ENCODE results near the gene FOXP2.

FOXP2 gene

GRCh38 chr7:114428211-114428610 is 13.6 kb downstream of the FOXP2 start:
- ATAC-seq, result no peak
- TF ChIP-seq ESRRG (CRISPR knock-in tag; IDR thresholded peaks at IDR 0.05) (no peak), ZNF8 (CRISPR knock-in tag; IDR thresholded peaks at IDR 0.05) (no peak), RARB (CRISPR knock-in tag; IDR thresholded peaks at IDR 0.05) (no peak), CSRNP3 (CRISPR knock-in tag; IDR thresholded peaks at IDR 0.05) (no peak), POU6F1 (CRISPR knock-in tag; IDR thresholded peaks at IDR 0.05; ENCODE audit: borderline replicate concordance, low read depth) (no peak), TCF4 (CRISPR knock-in tag; IDR thresholded peaks at IDR 0.05; ENCODE audit: borderline replicate concordance) (no peak), TOX (CRISPR knock-in tag; IDR thresholded peaks at IDR 0.05; ENCODE audit: borderline replicate concordance) (no peak), ARNTL (CRISPR knock-in tag; IDR thresholded peaks at IDR 0.05; ENCODE audit: borderline replicate concordance, low read depth) (no peak), ZC3H10 (CRISPR knock-in tag; IDR thresholded peaks at IDR 0.05) (no peak), ISL1 (CRISPR knock-in tag; IDR thresholded peaks at IDR 0.05) (no peak), ZNF565 (CRISPR knock-in tag; conservative IDR thresholded peaks at IDR 0.05; ENCODE audit: low read depth) (no peak)

- no peak for ATAC-seq
- no peak for TF ChIP-seq OSR1 (CRISPR knock-in tag; IDR thresholded peaks at IDR 0.05)
- TF ChIP-seq CSDC2 (CRISPR knock-in tag; IDR thresholded peaks at IDR 0.05), result no peak
- TF ChIP-seq ZC3H10 (CRISPR knock-in tag; IDR thresholded peaks at IDR 0.05), result no peak
- no peak for TF ChIP-seq ZFP30 (CRISPR knock-in tag; IDR thresholded peaks at IDR 0.05)
- no peak for TF ChIP-seq ZFP3 (CRISPR knock-in tag; IDR thresholded peaks at IDR 0.05)
- no peak for TF ChIP-seq BACH2 (CRISPR knock-in tag; IDR thresholded peaks at IDR 0.05; ENCODE audit: borderline replicate concordance)
- TF ChIP-seq PATZ1 (CRISPR knock-in tag; IDR thresholded peaks at IDR 0.05; ENCODE audit: borderline replicate concordance), result no peak
- no peak for TF ChIP-seq TCF4 (CRISPR knock-in tag; IDR thresholded peaks at IDR 0.05; ENCODE audit: borderline replicate concordance)
- no peak for TF ChIP-seq ZNF8 (CRISPR knock-in tag; IDR thresholded peaks at IDR 0.05)
- TF ChIP-seq CSRNP3 (CRISPR knock-in tag; IDR thresholded peaks at IDR 0.05), result no peak
- TF ChIP-seq CREB5 (CRISPR knock-in tag; IDR thresholded peaks at IDR 0.05; ENCODE audit: low read depth), result no peak
- no peak for TF ChIP-seq ZNF70 (CRISPR knock-in tag; IDR thresholded peaks at IDR 0.05)
- no peak for TF ChIP-seq ZNF565 (CRISPR knock-in tag; conservative IDR thresholded peaks at IDR 0.05; ENCODE audit: low read depth)
- TF ChIP-seq GLIS3 (CRISPR knock-in tag; IDR thresholded peaks at IDR 0.05), result no peak
- no peak for TF ChIP-seq POU6F1 (CRISPR knock-in tag; IDR thresholded peaks at IDR 0.05; ENCODE audit: borderline replicate concordance, low read depth)
- no peak for TF ChIP-seq PPARA (CRISPR knock-in tag; IDR thresholded peaks at IDR 0.05; ENCODE audit: borderline replicate concordance)
- TF ChIP-seq TSHZ2 (CRISPR knock-in tag; IDR thresholded peaks at IDR 0.05), result no peak
- TF ChIP-seq ESRRG (CRISPR knock-in tag; IDR thresholded peaks at IDR 0.05), result no peak
- no peak for TF ChIP-seq SNAI2 (CRISPR knock-in tag; IDR thresholded peaks at IDR 0.05)
- TF ChIP-seq ISL1 (CRISPR knock-in tag; IDR thresholded peaks at IDR 0.05), result no peak
Observed at GRCh38 chr7:114431189-114431588, 16.6 kb downstream of the FOXP2 start.
